Body of pancreas (tissue), 4 donors: Measurements from ENCODE around the gene ABI2. TPM values are rescaled to one million over a fixed set of nuclear protein-coding genes. Genes with fewer than 3 reads are reported as not detected.

Source experiments
- ATAC-seq: fragments of 150-250 bp; one replicate; pipeline ENCODE4 v1.9.1; 2016
- DNase-seq, 4 donors: peaks; one replicate each; pipeline ENCODE4 v3.0.0-alpha.2; 2019
- H3K27ac ChIP-seq, 4 donors: fragments of 200-600 bp; sonication (generic); 1 replicate in 3 of 4; 2 replicates in 1 of 4; pipeline versions ENCODE4 v1.5.1 to v1.6.1; 2016 to 2019; ENCODE audit warnings: mild to moderate bottlenecking in 1 of 4, mixed read lengths in 1 of 4, moderate library complexity in 1 of 4
- H3K27me3 ChIP-seq, 2 donors: fragments of 200-600 bp; sonication (generic); one replicate each; pipeline ENCODE4 v1.6.0; 2016; ENCODE audit warnings: mild to moderate bottlenecking in 1 of 2
- H3K36me3 ChIP-seq, 2 donors: fragments of 200-600 bp; sonication (generic); replicated peaks in 1 of 2; 2 replicates each; pipeline ENCODE4 v1.5.1; 2016; ENCODE audit warnings: low read depth in 2 of 2; ENCODE audit not compliant: insufficient read depth in 1 of 2
- H3K4me1 ChIP-seq: fragments of 200-600 bp; sonication (generic); one replicate; pipeline ENCODE4 v1.6.0; 2016
- H3K4me3 ChIP-seq, 2 donors: fragments of 200-600 bp; sonication (generic); 1 replicate in 1 of 2; 2 replicates in 1 of 2; pipeline ENCODE4 v1.5.1; 2016 to 2019
- H3K9me3 ChIP-seq, 3 donors: fragments of 200-600 bp; sonication (generic); 1 replicate in 2 of 3; 2 replicates in 1 of 3; pipeline ENCODE4 v1.5.1; 2016
- POLR2A ChIP-seq, 3 donors: fragments of 450-650 bp; IDR thresholded peaks; one replicate each; pipeline ENCODE4 v1.6.1; 2016; ENCODE audit warnings: antibody characterized with exemption in 3 of 3, mild to moderate bottlenecking in 2 of 3
- WGBS, 2 donors: methylation state at CpG; one replicate each; pipeline ENCODE4 v1.1.5; 2017; 5-methylcytosine and 5-hydroxymethylcytosine counted together
- intact Hi-C: fragments of 100-400 bp; cut with DNase I; formaldehyde crosslinking; loops from one replicate; pipeline ENCODE4 v1.15.1; 2023
- total RNA-seq, 2 donors: library from RNA; depleted of rRNA; stranded (reverse); fragments of >200 nt; gene quantifications; one replicate each; pipeline ENCODE4 v1.1.0, GENCODE V29; 2016
- TF ChIP-seq, protein P1 (sequence below), 7 experiments: fragments of 450-650 bp in 4 of 7; fragments of 200-600 bp in 3 of 7; sonication (generic) in 3 of 7; IDR thresholded peaks; one replicate each; pipeline ENCODE4 v1.5.1; 2016 to 2019; ENCODE audit warnings: antibody characterized with exemption in 7 of 7

ABI2 gene
- total RNA-seq, 2 donors from 2014 or later, result 4.3 to 22.1 TPM

DNA sequence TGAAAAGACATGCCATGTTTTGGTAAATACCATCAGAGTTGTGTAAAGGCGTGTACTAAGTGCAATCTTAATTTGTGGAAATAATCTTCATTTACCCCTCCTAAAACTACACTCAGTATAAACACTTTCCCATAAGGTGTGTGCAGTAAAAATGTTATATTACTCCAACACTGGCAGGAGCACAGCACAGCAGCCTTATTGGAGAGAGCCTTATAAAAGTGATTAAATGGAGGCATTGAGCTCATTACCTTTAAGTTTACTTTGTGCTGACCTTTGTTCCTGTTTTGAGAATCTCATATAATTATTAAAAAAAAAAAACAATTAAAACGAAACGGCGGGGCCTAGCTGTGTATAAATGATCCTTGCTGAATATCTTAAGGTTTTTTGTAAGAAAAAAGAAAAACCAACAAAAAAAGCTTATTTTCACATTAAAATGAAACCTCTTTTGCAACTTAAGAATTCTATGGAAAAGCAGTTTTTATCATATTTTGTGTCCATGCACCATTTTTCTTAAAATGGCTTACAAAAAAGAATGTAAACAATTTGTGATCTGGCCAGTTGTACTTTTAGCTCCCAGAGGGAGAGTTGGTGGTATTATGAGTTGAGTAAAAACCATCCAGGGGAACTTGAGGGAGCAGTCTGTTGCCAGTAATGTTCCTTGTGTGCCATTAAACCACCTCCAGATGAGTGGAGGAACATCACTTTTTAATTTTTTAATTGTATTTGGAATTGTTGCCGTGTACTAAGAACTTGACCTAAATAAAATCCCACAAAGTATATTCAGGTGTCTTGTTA, 103.4 kb downstream of the ABI2 start:
- no peak for TF ChIP-seq POLR2A (IDR thresholded peaks at IDR 0.05)
- TF ChIP-seq, protein P1, sequence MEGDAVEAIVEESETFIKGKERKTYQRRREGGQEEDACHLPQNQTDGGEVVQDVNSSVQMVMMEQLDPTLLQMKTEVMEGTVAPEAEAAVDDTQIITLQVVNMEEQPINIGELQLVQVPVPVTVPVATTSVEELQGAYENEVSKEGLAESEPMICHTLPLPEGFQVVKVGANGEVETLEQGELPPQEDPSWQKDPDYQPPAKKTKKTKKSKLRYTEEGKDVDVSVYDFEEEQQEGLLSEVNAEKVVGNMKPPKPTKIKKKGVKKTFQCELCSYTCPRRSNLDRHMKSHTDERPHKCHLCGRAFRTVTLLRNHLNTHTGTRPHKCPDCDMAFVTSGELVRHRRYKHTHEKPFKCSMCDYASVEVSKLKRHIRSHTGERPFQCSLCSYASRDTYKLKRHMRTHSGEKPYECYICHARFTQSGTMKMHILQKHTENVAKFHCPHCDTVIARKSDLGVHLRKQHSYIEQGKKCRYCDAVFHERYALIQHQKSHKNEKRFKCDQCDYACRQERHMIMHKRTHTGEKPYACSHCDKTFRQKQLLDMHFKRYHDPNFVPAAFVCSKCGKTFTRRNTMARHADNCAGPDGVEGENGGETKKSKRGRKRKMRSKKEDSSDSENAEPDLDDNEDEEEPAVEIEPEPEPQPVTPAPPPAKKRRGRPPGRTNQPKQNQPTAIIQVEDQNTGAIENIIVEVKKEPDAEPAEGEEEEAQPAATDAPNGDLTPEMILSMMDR (IDR thresholded peaks at IDR 0.05), result no peak

GRCh38 chr2:203432811-203433210, 104.6 kb downstream of the ABI2 start:
- Histone ChIP-seq H3K4me1 (no peaks in the 10 kb centered on the region), H3K4me3 (no peak overlapping the region), H3K27ac (no peak overlapping the region), H3K27me3 (no peaks in the 10 kb centered on the region), H3K36me3 (peaks cover 0 to 1% of the 10 kb centered on the region in 2 donors), H3K9me3 (no peaks in the 10 kb centered on the region)
- no peak for ATAC-seq
- intact Hi-C loops, result no loop called here
- TF ChIP-seq POLR2A (IDR thresholded peaks at IDR 0.05), result no peak
- TF ChIP-seq, protein P1 (IDR thresholded peaks at IDR 0.05), result no peak
- 59 to 66% methylated on average over 6 of the region's 6 CpGs for WGBS, 2 donors
- no peak for DNase-seq

More for the DNA sequence above, 103.4 kb downstream of the ABI2 start:
- ATAC-seq (no peak), DNase-seq (no peak)
- H3K36me3 ChIP-seq, result peaks cover 0 to under 1% of the 10 kb centered on the region in 2 donors
- intact Hi-C loops, result no loop called here
- 65 to 67% methylated on average over 5 of the region's 5 CpGs for WGBS, 2 donors
- no peak overlapping the region for H3K27ac ChIP-seq
- H3K27me3 ChIP-seq, result no peaks in the 10 kb centered on the region
- no peaks in the 10 kb centered on the region for H3K4me1 ChIP-seq
- H3K4me3 ChIP-seq, result no peak overlapping the region
- no peaks in the 10 kb centered on the region for H3K9me3 ChIP-seq

- intact Hi-C loops, result no loop called here
- Histone ChIP-seq H3K27me3 (no peaks in the 10 kb centered on the region), H3K36me3 (peaks cover 0 to 8% of the 10 kb centered on the region in 2 donors), H3K27ac (no peak overlapping the region), H3K9me3 (no peaks in the 10 kb centered on the region), H3K4me3 (no peak overlapping the region), H3K4me1 (no peaks in the 10 kb centered on the region)
- TF ChIP-seq, protein P1 (IDR thresholded peaks at IDR 0.05), result no peak
- no peak for TF ChIP-seq POLR2A (IDR thresholded peaks at IDR 0.05)
- ATAC-seq, result no peak
- DNase-seq, result no peak
- 79 to 86% methylated on average over 2 of the region's 2 CpGs for WGBS, 2 donors
Measured at GRCh38 chr2:203436496-203436895, 108.3 kb downstream of the ABI2 start.

DNA sequence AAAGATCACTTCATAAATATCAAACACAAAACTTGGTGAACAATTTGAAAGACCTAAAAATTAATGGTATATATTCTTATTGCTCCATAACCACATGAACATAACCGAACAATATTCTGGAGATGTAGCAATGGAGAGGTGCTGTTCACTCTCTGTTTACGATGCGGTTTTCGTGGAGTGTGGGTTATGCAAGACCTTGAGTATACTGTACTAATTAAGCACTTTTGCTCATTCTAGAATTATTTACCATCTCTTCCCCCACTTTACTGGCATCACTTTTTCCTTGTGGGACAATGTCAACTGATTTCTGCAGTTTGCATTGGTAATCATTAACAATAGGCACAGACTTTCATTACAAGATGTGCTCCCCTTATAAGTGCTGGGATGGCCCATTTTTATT, 109.3 kb downstream of the ABI2 start:
- WGBS, 2 donors, result 86 to 94% methylated on average over 4 of the region's 4 CpGs
- no peak for DNase-seq
- no peak for ATAC-seq
- intact Hi-C loops, result no loop called here
- Histone ChIP-seq H3K27me3 (no peaks in the 10 kb centered on the region), H3K4me3 (no peak overlapping the region), H3K9me3 (no peaks in the 10 kb centered on the region), H3K36me3 (peaks cover 0 to 10% of the 10 kb centered on the region in 2 donors), H3K27ac (no peak overlapping the region), H3K4me1 (no peaks in the 10 kb centered on the region)
- TF ChIP-seq POLR2A (IDR thresholded peaks at IDR 0.05), result no peak
- TF ChIP-seq, protein P1 (IDR thresholded peaks at IDR 0.05), result no peak

GRCh38 chr2:203438528-203438927, 110.3 kb downstream of the ABI2 start:
- DNase-seq, result no peak
- H3K27ac ChIP-seq, result no peak overlapping the region
- no peaks in the 10 kb centered on the region for H3K27me3 ChIP-seq
- no peak for ATAC-seq
- TF ChIP-seq, protein P1 (IDR thresholded peaks at IDR 0.05), result no peak
- no peak for TF ChIP-seq POLR2A (IDR thresholded peaks at IDR 0.05)
- 83 to 88% methylated on average over 2 of the region's 2 CpGs for WGBS, 2 donors
- no peak overlapping the region for H3K4me3 ChIP-seq
- peaks cover 0 to 10% of the 10 kb centered on the region in 2 donors for H3K36me3 ChIP-seq
- no peaks in the 10 kb centered on the region for H3K9me3 ChIP-seq
- no peaks in the 10 kb centered on the region for H3K4me1 ChIP-seq
- intact Hi-C loops, result no loop called here
